KMS-11 (cell line): ENCODE data around the gene YIPF3.
A peak's percentile ranks its signal among the peaks of the same experiment; 100 is the strongest.

Experiments used
- H2AFZ ChIP-seq: fragments of 200-600 bp; sonication (generic); 2 replicates; pipeline ENCODE4 v1.6.1; 2016; ENCODE audit warnings: antibody characterized with exemption, mixed run types, low read depth
- H3K27ac ChIP-seq: fragments of 200-600 bp; sonication (generic); 2 replicates; pipeline ENCODE4 v1.6.1; 2016; ENCODE audit warnings: mild to moderate bottlenecking, mixed run types
- H3K27me3 ChIP-seq: fragments of 200-600 bp; sonication (generic); 2 replicates; pipeline ENCODE4 v1.6.1; 2017; ENCODE audit warnings: mild to moderate bottlenecking, low read depth, mixed run types, moderate library complexity; ENCODE audit not compliant: insufficient read depth
- H3K36me3 ChIP-seq: fragments of 200-600 bp; sonication (generic); 2 replicates; pipeline ENCODE4 v1.6.1; 2017; ENCODE audit warnings: mild to moderate bottlenecking, mixed run types; ENCODE audit not compliant: insufficient read depth
- H3K4me1 ChIP-seq: fragments of 200-600 bp; sonication (generic); 2 replicates; pipeline ENCODE4 v1.6.1; 2016; ENCODE audit warnings: mild to moderate bottlenecking, low read depth, mixed run types; ENCODE audit not compliant: poor library complexity, severe bottlenecking
- H3K4me2 ChIP-seq: fragments of 200-600 bp; sonication (generic); 2 replicates; pipeline ENCODE4 v1.7.0; 2016; ENCODE audit warnings: mild to moderate bottlenecking, mixed run types
- H3K4me3 ChIP-seq: fragments of 200-600 bp; sonication (generic); IDR thresholded peaks from 2 replicates; pipeline ENCODE4 v1.6.1; 2017; ENCODE audit warnings: low read depth, low read length, mixed read lengths; ENCODE audit not compliant: insufficient read depth
- H3K79me2 ChIP-seq: fragments of 200-600 bp; sonication (generic); 2 replicates; pipeline ENCODE4 v1.6.1; 2016; ENCODE audit warnings: low read depth, mixed run types; ENCODE audit not compliant: insufficient read depth
- H3K9ac ChIP-seq: fragments of 200-600 bp; sonication (generic); 2 replicates; pipeline ENCODE4 v1.6.1; 2016; ENCODE audit warnings: mild to moderate bottlenecking, mixed run types
- H4K20me1 ChIP-seq: fragments of 200-600 bp; sonication (generic); 2 replicates; pipeline ENCODE4 v1.6.1; 2016; ENCODE audit warnings: mild to moderate bottlenecking, mixed run types; ENCODE audit not compliant: insufficient read depth
- TF ChIP-seq, protein P1 (sequence below): fragments of 200-600 bp; sonication (generic); conservative IDR thresholded peaks from 2 replicates; pipeline ENCODE4 v1.6.1; 2017; ENCODE audit warnings: low read depth, mild to moderate bottlenecking, antibody characterized with exemption, low read length, moderate library complexity, mixed read lengths

YIPF3 gene

DNA sequence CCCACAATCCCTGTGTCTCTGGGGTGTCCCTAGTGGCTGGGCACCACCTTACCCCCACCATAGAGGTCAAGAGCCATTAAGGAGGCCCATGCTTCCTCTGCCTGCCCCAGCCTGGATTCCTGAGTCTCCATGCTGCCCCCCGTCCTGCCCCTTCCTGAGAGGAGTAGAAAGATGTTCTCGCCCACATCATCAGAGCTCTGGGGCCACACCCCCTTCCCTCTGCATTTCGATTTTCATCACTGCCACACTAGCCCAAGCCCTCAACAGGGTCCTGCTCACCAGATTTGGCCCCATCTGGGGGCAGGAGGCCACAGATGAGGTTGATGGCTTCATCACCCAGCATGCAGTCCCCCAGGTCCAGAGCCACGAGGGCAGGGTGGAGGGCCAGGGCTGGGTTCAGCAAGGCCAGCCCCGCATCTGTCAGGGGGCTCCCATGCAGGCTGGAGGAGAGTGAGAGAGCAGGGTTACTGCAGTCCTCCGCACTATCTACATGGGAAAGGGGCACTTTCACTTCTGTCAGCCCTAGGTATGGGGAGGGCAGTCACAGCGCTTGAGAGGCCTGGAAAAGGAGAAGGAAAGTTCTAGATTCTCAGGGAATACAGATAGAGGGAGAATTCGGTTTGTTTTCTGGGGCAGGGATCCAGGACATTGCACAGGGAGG is 8.1 kb downstream of the YIPF3 start:
- Histone ChIP-seq H3K36me3 (no peaks in the 10 kb centered on the region), H2AFZ (no peak overlapping the region), H3K4me2 (no peak overlapping the region), H3K9ac (no peak overlapping the region), H4K20me1 (no peaks in the 10 kb centered on the region), H3K27ac (no peak overlapping the region), H3K4me1 (peaks cover 11% of the 10 kb centered on the region), H3K4me3 (no peak overlapping the region), H3K79me2 (no peaks in the 10 kb centered on the region), H3K27me3 (peaks cover 10% of the 10 kb centered on the region; the same call in 1 of the 2 replicates)
- TF ChIP-seq, protein P1, sequence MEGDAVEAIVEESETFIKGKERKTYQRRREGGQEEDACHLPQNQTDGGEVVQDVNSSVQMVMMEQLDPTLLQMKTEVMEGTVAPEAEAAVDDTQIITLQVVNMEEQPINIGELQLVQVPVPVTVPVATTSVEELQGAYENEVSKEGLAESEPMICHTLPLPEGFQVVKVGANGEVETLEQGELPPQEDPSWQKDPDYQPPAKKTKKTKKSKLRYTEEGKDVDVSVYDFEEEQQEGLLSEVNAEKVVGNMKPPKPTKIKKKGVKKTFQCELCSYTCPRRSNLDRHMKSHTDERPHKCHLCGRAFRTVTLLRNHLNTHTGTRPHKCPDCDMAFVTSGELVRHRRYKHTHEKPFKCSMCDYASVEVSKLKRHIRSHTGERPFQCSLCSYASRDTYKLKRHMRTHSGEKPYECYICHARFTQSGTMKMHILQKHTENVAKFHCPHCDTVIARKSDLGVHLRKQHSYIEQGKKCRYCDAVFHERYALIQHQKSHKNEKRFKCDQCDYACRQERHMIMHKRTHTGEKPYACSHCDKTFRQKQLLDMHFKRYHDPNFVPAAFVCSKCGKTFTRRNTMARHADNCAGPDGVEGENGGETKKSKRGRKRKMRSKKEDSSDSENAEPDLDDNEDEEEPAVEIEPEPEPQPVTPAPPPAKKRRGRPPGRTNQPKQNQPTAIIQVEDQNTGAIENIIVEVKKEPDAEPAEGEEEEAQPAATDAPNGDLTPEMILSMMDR: no peak

- H3K36me3 ChIP-seq: no peaks in the 10 kb centered on the region
- H3K79me2 ChIP-seq: no peaks in the 10 kb centered on the region
- no peaks in the 10 kb centered on the region for H4K20me1 ChIP-seq
- H3K4me3 ChIP-seq: no peak overlapping the region
- no peak overlapping the region; the same call in 1 of the 2 replicates for H3K4me2 ChIP-seq
- no peak overlapping the region for H3K9ac ChIP-seq
- H3K27me3 ChIP-seq: peaks cover 10% of the 10 kb centered on the region; the same call in 1 of the 2 replicates
- no peak overlapping the region for H3K27ac ChIP-seq
- H2AFZ ChIP-seq: no peak overlapping the region
- TF ChIP-seq, protein P1: peak; percentile 93
- peaks cover 11% of the 10 kb centered on the region for H3K4me1 ChIP-seq
Observed at GRCh38 chr6:43506667-43507471, 9.9 kb downstream of the YIPF3 start.

GRCh38 chr6:43506171-43506570 is 10.6 kb downstream of the YIPF3 start:
- no peak overlapping the region for H3K9ac ChIP-seq
- no peak overlapping the region for H3K27ac ChIP-seq
- no peaks in the 10 kb centered on the region for H3K36me3 ChIP-seq

DNA sequence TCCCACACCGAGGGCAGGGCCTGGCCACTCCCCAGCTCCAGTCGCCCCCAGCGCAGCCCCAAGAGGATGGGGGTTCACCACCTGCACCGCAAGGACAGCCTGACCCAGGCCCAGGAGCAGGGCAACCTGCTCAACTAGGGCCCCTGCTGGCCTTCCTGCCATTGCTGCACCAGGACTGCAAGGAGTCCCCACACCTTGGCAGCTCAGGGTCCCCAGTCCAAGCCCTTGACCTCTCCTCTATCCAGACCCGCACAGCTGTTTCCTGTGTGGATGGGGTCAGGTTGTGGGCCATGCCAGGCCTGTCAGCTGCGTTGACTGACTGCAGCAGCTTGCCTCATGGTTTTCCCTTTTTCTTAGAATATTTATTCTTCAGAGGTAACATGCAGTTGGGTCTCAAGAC is 11.0 kb downstream of the YIPF3 start:
- Histone ChIP-seq H3K9ac (no peak overlapping the region), H2AFZ (no peak overlapping the region), H3K4me1 (peaks cover 11% of the 10 kb centered on the region), H3K27me3 (peaks cover 10% of the 10 kb centered on the region; the same call in 1 of the 2 replicates), H4K20me1 (no peaks in the 10 kb centered on the region), H3K4me3 (no peak overlapping the region), H3K27ac (no peak overlapping the region), H3K79me2 (no peaks in the 10 kb centered on the region), H3K36me3 (no peaks in the 10 kb centered on the region), H3K4me2 (no peak overlapping the region)
- TF ChIP-seq, protein P1: no peak

More at GRCh38 chr6:43506171-43506570, 10.6 kb downstream of the YIPF3 start:
- Histone ChIP-seq H3K4me3 (no peak overlapping the region), H3K79me2 (no peaks in the 10 kb centered on the region), H2AFZ (no peak overlapping the region), H3K4me2 (no peak overlapping the region), H4K20me1 (no peaks in the 10 kb centered on the region), H3K4me1 (peaks cover 11% of the 10 kb centered on the region), H3K27me3 (peaks cover 10% of the 10 kb centered on the region; the same call in 1 of the 2 replicates)
- TF ChIP-seq, protein P1: no peak
